Neural progenitor cell (in vitro differentiated cells): ENCODE data around the gene USP7. TPM values are rescaled to one million over a fixed set of nuclear protein-coding genes. Genes with fewer than 3 reads are reported as not detected.

ENCODE experiments used
- DNase-seq: peaks from one replicate; pipeline ENCODE4 v3.0.0-alpha.2; 2016; ENCODE audit warnings: low spot score
- H2AFZ ChIP-seq: fragments of 200-600 bp; sonication (generic); replicated peaks from 2 replicates; pipeline ENCODE4 v1.6.1; 2016; ENCODE audit warnings: antibody characterized with exemption
- H3F3A ChIP-seq: fragments of 200-600 bp; sonication (generic); 2 replicates; pipeline ENCODE4 v1.6.1; 2016; ENCODE audit warnings: antibody characterized with exemption, low read depth
- H3K27ac ChIP-seq: fragments of 200-600 bp; sonication (generic); 2 replicates; pipeline ENCODE4 v1.5.1; 2016; ENCODE audit warnings: mild to moderate bottlenecking
- H3K27me3 ChIP-seq: fragments of 200-600 bp; sonication (generic); 2 replicates; pipeline ENCODE4 v1.6.1; 2016; ENCODE audit warnings: mild to moderate bottlenecking, moderate library complexity
- H3K36me3 ChIP-seq: fragments of 200-600 bp; sonication (generic); 2 replicates; pipeline ENCODE4 v1.5.1; 2016
- H3K4me1 ChIP-seq: fragments of 200-600 bp; sonication (generic); 2 replicates; pipeline ENCODE4 v1.6.1; 2016; ENCODE audit warnings: mixed run types
- H3K4me2 ChIP-seq: fragments of 200-600 bp; sonication (generic); 2 replicates; pipeline ENCODE4 v1.6.1; 2016
- H3K4me3 ChIP-seq: fragments of 200-600 bp; sonication (generic); 2 replicates; pipeline ENCODE4 v1.5.1; 2016
- H3K79me2 ChIP-seq: fragments of 200-600 bp; sonication (generic); 2 replicates; pipeline ENCODE4 v1.6.1; 2016; ENCODE audit warnings: low read depth
- H3K9ac ChIP-seq: fragments of 200-600 bp; sonication (generic); 2 replicates; pipeline ENCODE4 v1.6.1; 2016
- H3K9me3 ChIP-seq: fragments of 200-600 bp; sonication (generic); 2 replicates; pipeline ENCODE4 v1.5.1; 2016; ENCODE audit warnings: low read depth
- H4K20me1 ChIP-seq: fragments of 200-600 bp; sonication (generic); 2 replicates; pipeline ENCODE4 v1.6.1; 2016; ENCODE audit warnings: low read depth
- H3K27ac Mint-ChIP-seq: 3 replicates; pipeline ENCODE4 v1.8.0; 2021; ENCODE audit warnings: mixed read lengths
- H3K27me3 Mint-ChIP-seq: 2 replicates; pipeline ENCODE4 v1.8.0; 2022; ENCODE audit warnings: low read depth, mild to moderate bottlenecking, inconsistent platforms, moderate library complexity, mixed read lengths; ENCODE audit not compliant: insufficient read depth
- H3K36me3 Mint-ChIP-seq: 3 replicates; pipeline ENCODE4 v1.8.0; 2021; ENCODE audit warnings: mixed read lengths
- H3K4me1 Mint-ChIP-seq: 3 replicates; pipeline ENCODE4 v1.8.0; 2021; ENCODE audit warnings: mixed read lengths
- H3K4me3 Mint-ChIP-seq: 3 replicates; pipeline ENCODE4 v1.8.0; 2021; ENCODE audit warnings: mild to moderate bottlenecking, moderate library complexity, mixed read lengths
- H3K9me3 Mint-ChIP-seq: 3 replicates; pipeline ENCODE4 v1.8.0; 2020; ENCODE audit warnings: mixed read lengths
- EZH2 ChIP-seq: fragments of 200-600 bp; sonication (generic); IDR thresholded peaks from 2 replicates; pipeline ENCODE4 v1.6.1; 2017; ENCODE audit warnings: antibody characterized with exemption, mild to moderate bottlenecking, moderate library complexity
- EZH2phosphoT487 ChIP-seq: fragments of 200-600 bp; sonication (generic); IDR thresholded peaks from 2 replicates; pipeline ENCODE4 v1.6.1; 2017; ENCODE audit warnings: antibody characterized with exemption
- total RNA-seq: library from RNA; depleted of rRNA; stranded (reverse); fragments of >200 nt; gene quantifications from 2 replicates; pipeline ENCODE4 v1.2.3, GENCODE V29; 2015; ENCODE audit warnings: low replicate concordance
- TF ChIP-seq, protein P1 (sequence below): fragments of 200-600 bp; sonication (generic); IDR thresholded peaks from 2 replicates; pipeline ENCODE4 v1.5.1; 2017; ENCODE audit warnings: antibody characterized with exemption, mild to moderate bottlenecking

Gene USP7
- total RNA-seq, 1 donor from 2014 or later: 90.3 TPM

DNA sequence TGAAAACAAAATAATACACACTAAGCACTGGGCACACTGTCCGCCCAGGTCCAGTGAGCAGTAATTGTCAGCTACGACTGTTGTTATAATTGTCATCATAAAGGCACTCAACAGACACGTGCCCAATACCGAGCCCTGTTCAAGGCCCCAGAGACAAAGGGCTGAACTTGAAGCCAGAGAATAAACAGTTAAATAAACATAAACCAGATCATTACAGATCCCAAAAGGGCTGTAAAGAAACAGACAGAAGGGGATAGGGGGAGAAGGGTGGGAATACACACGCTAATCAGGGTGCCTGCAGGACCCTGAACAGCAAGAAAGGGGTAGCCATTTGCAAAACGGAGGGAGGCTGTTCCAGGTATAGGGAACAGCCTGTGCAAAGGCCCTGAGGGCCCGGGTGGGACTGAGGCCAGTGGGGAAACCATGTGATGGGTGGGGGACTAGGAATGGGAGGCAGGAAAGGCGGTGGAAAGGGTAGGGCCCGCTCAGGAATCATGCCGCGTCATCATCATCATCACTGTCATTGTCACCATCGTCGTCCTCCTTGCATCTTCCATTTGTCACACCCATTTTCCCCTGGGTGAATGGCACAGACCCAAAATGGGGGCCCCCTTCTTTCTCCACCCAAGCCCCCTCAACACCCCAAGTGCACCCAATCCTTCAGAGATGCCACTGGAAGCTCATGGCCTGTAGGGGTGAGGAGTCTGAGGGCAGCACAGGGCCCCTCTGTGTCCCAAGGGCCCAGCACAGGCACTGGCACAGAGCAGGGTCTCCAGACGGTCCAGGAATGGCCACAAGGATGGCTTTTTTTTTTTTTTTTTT lies 101.2 kb downstream of the USP7 start:
- peaks cover 10% of the 10 kb centered on the region for H3K36me3 Mint-ChIP-seq
- no peaks in the 10 kb centered on the region for H3K27me3 ChIP-seq
- no peak overlapping the region for H3K4me3 ChIP-seq
- H3K27ac Mint-ChIP-seq: no peak overlapping the region
- peaks cover 98% of the 10 kb centered on the region for H3K79me2 ChIP-seq
- no peak overlapping the region for H2AFZ ChIP-seq
- H4K20me1 ChIP-seq: peaks cover 96% of the 10 kb centered on the region
- no peak overlapping the region for H3K9ac ChIP-seq
- DNase-seq: no peak
- no peaks in the 10 kb centered on the region for H3K36me3 ChIP-seq
- H3K4me2 ChIP-seq: no peak overlapping the region
- H3K9me3 ChIP-seq: no peaks in the 10 kb centered on the region
- TF ChIP-seq EZH2 (no peak), EZH2phosphoT487 (no peak)
- TF ChIP-seq, protein P1, sequence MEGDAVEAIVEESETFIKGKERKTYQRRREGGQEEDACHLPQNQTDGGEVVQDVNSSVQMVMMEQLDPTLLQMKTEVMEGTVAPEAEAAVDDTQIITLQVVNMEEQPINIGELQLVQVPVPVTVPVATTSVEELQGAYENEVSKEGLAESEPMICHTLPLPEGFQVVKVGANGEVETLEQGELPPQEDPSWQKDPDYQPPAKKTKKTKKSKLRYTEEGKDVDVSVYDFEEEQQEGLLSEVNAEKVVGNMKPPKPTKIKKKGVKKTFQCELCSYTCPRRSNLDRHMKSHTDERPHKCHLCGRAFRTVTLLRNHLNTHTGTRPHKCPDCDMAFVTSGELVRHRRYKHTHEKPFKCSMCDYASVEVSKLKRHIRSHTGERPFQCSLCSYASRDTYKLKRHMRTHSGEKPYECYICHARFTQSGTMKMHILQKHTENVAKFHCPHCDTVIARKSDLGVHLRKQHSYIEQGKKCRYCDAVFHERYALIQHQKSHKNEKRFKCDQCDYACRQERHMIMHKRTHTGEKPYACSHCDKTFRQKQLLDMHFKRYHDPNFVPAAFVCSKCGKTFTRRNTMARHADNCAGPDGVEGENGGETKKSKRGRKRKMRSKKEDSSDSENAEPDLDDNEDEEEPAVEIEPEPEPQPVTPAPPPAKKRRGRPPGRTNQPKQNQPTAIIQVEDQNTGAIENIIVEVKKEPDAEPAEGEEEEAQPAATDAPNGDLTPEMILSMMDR: no peak
- no peak overlapping the region for H3K27ac ChIP-seq
- peaks cover 10% of the 10 kb centered on the region for H3K27me3 Mint-ChIP-seq
- H3F3A ChIP-seq: peaks cover 30% of the 10 kb centered on the region
- peaks cover 48% of the 10 kb centered on the region for H3K4me1 Mint-ChIP-seq
- H3K4me3 Mint-ChIP-seq: no peak overlapping the region
- H3K9me3 Mint-ChIP-seq: no peaks in the 10 kb centered on the region
- H3K4me1 ChIP-seq: peaks cover 35% of the 10 kb centered on the region

DNA sequence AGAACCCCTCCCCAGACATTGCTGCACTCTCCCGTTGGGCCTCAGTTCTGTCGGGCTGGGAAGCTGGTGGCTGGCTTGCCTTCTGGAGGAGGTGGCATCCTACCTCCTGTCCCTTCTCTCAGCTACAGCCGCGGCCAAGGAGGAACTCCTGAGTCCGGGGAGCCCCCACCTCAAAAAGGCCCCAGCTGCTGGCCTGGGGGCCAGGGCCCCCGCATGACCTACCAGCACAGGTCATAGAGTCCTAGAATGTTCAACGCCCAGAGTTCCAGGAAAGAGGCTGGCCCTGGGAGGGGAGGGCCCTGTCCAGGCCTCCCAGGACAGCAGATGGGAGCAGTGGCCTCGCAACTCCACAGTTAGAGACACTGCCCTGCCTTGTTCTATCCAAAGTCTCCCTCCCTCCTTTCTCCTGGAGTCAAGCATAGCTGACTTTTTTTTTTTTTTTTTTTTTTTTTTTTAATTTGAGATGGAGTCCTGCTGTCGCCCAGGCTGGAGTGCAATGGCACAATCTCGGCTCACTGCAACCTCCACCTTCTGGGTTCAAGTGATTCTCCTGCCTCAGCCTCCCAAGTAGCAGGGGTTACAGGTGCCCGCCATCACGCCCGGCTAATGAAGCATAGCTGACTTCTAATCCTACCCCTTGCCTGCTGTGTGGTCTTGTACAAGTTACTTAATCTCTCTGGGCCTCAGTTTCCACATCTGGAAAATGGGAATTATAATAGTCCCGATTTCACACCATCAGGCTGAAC lies 102.0 kb downstream of the USP7 start:
- TF ChIP-seq, protein P1: no peak
- no peak for TF ChIP-seq EZH2phosphoT487
- no peak for TF ChIP-seq EZH2
- no peak overlapping the region for H3K4me3 ChIP-seq
- Mint-ChIP-seq H3K27me3 (peaks cover 8% of the 10 kb centered on the region), H3K4me1 (peaks cover 42% of the 10 kb centered on the region), H3K9me3 (no peaks in the 10 kb centered on the region), H3K27ac (no peak overlapping the region), H3K4me3 (no peak overlapping the region), H3K36me3 (peaks cover 12% of the 10 kb centered on the region)
- H3K4me1 ChIP-seq: peaks cover 35% of the 10 kb centered on the region
- no peaks in the 10 kb centered on the region for H3K36me3 ChIP-seq
- H3K9ac ChIP-seq: no peak overlapping the region
- no peak for DNase-seq
- peaks cover 90% of the 10 kb centered on the region for H3K79me2 ChIP-seq
- no peaks in the 10 kb centered on the region for H3K27me3 ChIP-seq
- no peak overlapping the region for H3K4me2 ChIP-seq
- H3K27ac ChIP-seq: no peak overlapping the region
- no peak overlapping the region for H2AFZ ChIP-seq
- H3K9me3 ChIP-seq: no peaks in the 10 kb centered on the region
- peaks cover 22% of the 10 kb centered on the region for H3F3A ChIP-seq
- H4K20me1 ChIP-seq: peaks cover 89% of the 10 kb centered on the region

DNA sequence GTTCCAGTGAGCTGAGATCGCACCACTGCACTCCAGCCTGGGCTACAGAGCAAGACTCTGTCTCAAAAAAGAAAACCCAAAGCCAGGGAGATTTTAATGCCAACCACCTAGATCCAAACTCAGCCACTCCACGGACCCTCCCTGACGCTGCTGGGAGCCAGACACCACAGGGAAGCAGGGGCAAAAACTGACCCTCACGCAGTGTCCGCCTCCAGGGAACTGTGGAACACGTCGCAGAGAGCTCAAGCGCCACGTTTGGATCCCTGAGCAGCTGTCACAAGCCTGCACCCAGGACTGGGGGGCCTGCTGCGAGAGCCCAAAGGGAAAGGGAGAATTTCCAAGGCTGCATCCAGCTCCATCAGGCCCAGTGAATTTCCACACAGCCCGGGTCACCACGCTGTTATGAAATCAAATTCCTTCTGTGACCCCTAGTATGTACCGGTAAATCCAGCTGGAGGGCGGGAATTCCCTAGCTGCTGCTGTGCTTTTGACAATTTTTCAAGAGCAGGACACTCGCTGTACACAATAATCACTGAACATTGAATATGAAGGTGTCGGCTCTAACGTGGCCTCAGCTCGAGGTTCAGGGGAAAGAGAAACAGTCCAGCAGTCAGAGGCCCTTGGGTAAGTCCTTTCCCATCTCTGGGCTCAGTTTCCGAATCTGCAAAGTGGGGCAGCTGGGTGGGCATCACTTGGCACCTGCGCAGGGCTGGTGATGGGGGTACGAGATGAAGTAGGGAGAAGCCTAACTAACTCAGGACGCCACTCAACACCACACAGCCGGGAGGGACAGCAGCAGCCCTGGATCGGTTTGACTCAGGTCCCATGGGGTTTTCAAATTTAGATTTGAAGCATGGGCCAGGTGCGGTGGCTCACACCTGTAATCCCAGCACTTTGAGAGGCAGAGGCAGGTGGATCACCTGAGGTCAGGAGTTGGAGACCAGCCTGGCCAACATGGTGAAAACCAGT lies 103.5 kb downstream of the USP7 start:
- H2AFZ ChIP-seq: no peak overlapping the region
- Mint-ChIP-seq H3K27ac (peak overlapping the region; percentile 74), H3K27me3 (peaks cover 8% of the 10 kb centered on the region), H3K4me1 (peaks cover 29% of the 10 kb centered on the region), H3K9me3 (no peaks in the 10 kb centered on the region), H3K36me3 (peaks cover 21% of the 10 kb centered on the region), H3K4me3 (peak overlapping the region; percentile 38)
- peaks cover 9% of the 10 kb centered on the region for H3F3A ChIP-seq
- H3K9ac ChIP-seq: no peak overlapping the region
- no peaks in the 10 kb centered on the region for H3K9me3 ChIP-seq
- H3K4me2 ChIP-seq: no peak overlapping the region
- peaks cover 24% of the 10 kb centered on the region for H3K4me1 ChIP-seq
- TF ChIP-seq, protein P1: no peak
- no peak for TF ChIP-seq EZH2
- no peak overlapping the region for H3K27ac ChIP-seq
- H3K79me2 ChIP-seq: peaks cover 75% of the 10 kb centered on the region
- H4K20me1 ChIP-seq: peaks cover 88% of the 10 kb centered on the region
- no peak overlapping the region for H3K4me3 ChIP-seq
- no peaks in the 10 kb centered on the region for H3K27me3 ChIP-seq
- DNase-seq: no peak
- H3K36me3 ChIP-seq: no peaks in the 10 kb centered on the region
